ENCODE results near the gene IRF8.

DNA sequence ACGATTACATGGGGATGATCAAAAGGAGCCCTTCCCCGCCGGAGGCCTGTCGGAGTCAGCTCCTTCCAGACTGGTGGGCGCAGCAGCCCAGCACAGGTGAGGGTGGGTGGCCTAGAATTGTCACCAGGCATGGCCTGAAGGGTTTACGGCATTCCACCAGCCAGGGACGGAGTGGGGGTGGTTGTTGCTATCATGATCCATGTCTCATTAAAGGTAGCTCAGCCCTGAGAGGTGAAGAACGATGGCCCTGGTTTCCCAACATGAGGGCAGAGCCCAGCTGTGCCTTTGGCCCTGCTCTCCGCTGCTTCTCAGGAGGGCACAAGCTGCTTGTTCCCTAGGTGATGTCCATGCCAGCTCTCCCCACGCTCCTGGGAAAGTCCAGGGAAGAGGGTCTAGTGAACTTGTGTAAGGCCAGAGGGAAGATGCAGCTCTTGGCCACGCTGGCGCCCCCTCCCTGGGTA, 14.2 kb downstream of the IRF8 start:
- TF ChIP-seq, protein P1, sequence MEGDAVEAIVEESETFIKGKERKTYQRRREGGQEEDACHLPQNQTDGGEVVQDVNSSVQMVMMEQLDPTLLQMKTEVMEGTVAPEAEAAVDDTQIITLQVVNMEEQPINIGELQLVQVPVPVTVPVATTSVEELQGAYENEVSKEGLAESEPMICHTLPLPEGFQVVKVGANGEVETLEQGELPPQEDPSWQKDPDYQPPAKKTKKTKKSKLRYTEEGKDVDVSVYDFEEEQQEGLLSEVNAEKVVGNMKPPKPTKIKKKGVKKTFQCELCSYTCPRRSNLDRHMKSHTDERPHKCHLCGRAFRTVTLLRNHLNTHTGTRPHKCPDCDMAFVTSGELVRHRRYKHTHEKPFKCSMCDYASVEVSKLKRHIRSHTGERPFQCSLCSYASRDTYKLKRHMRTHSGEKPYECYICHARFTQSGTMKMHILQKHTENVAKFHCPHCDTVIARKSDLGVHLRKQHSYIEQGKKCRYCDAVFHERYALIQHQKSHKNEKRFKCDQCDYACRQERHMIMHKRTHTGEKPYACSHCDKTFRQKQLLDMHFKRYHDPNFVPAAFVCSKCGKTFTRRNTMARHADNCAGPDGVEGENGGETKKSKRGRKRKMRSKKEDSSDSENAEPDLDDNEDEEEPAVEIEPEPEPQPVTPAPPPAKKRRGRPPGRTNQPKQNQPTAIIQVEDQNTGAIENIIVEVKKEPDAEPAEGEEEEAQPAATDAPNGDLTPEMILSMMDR (conservative IDR thresholded peaks at IDR 0.05; ENCODE audit: low read depth, low read length) = no peak
- TF ChIP-seq RFX5 (IDR thresholded peaks at IDR 0.05; ENCODE audit: low read depth, low read length) = no peak
- no peak for TF ChIP-seq MAFK (IDR thresholded peaks at IDR 0.05; ENCODE audit: low read depth, low read length)
- TF ChIP-seq RAD21 (IDR thresholded peaks at IDR 0.05; ENCODE audit: low read length) = no peak
- no peak for TF ChIP-seq FOS (IDR thresholded peaks at IDR 0.05; ENCODE audit: low read depth, low read length)
- TF ChIP-seq, protein P2, sequence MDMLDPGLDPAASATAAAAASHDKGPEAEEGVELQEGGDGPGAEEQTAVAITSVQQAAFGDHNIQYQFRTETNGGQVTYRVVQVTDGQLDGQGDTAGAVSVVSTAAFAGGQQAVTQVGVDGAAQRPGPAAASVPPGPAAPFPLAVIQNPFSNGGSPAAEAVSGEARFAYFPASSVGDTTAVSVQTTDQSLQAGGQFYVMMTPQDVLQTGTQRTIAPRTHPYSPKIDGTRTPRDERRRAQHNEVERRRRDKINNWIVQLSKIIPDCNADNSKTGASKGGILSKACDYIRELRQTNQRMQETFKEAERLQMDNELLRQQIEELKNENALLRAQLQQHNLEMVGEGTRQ (IDR thresholded peaks at IDR 0.05; ENCODE audit: low read depth, low read length) = no peak
- TF ChIP-seq POLR2A (IDR thresholded peaks at IDR 0.05; ENCODE audit: low read depth, low read length) = no peak
- TF ChIP-seq, protein P3, sequence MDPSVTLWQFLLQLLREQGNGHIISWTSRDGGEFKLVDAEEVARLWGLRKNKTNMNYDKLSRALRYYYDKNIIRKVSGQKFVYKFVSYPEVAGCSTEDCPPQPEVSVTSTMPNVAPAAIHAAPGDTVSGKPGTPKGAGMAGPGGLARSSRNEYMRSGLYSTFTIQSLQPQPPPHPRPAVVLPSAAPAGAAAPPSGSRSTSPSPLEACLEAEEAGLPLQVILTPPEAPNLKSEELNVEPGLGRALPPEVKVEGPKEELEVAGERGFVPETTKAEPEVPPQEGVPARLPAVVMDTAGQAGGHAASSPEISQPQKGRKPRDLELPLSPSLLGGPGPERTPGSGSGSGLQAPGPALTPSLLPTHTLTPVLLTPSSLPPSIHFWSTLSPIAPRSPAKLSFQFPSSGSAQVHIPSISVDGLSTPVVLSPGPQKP (IDR thresholded peaks at IDR 0.05; ENCODE audit: borderline replicate concordance, low read depth, low read length) = no peak
- no peak for TF ChIP-seq CEBPB (IDR thresholded peaks at IDR 0.05; ENCODE audit: low read depth, low read length)
- no peak for TF ChIP-seq NFE2L2 (IDR thresholded peaks at IDR 0.05; ENCODE audit: low read depth, low read length)
